HepG2 (cell line): ENCODE measurements around the gene TACC2. TPM values are rescaled to one million over a fixed set of nuclear protein-coding genes. Genes with fewer than 3 reads are reported as not detected.

Experiments used
- ATAC-seq: fragments of 200-7000 bp; cut with Tn5 transposase; 3 replicates; pipeline ENCODE4 v1.9.1; 2020; ENCODE audit warnings: mild to moderate bottlenecking, moderate library complexity
- BruUV-seq: library from RNA; stranded (reverse); fragments of 400-500 nt; replicated peaks from 2 replicates; lab custom pipeline; 2021; lab: Mats Ljungman, UMichigan
- CTCF ChIA-PET: fragments of 300-600 bp; formaldehyde crosslinking; extraction: SDS; loops from one replicate; lab custom pipeline; 2021; ENCODE audit warnings: low total read pairs, inconsistent platforms, low intra/inter-chr PET ratio; lab: Yijun Ruan, JAX
- POLR2A ChIA-PET: fragments of 350-600 bp; sonication (Branson Sonifier 250); formaldehyde crosslinking; loops from one replicate; lab custom pipeline; 2020; ENCODE audit warnings: antibody characterized with exemption, inconsistent platforms; lab: Yijun Ruan, JAX
- DNase-seq: peaks from one replicate; pipeline ENCODE4 v3.0.0-alpha.2; 2015; ENCODE audit warnings: low spot score
- FAIRE-seq: peaks from 3 replicates; lab custom pipeline; 2011; peaks lifted over from hg19 to GRCh38; lab: Jason Lieb, UNC
- H2AFZ ChIP-seq: one replicate; pipeline ENCODE4 v1.6.1; 2011; ENCODE audit warnings: low read length, inconsistent platforms
- H3K27ac ChIP-seq: fragments of 300-600 bp; 3 replicates; pipeline ENCODE4 v1.8.0; 2011; ENCODE audit warnings: mixed run types, mild to moderate bottlenecking, mixed read lengths, low read length, inconsistent platforms; ENCODE audit not compliant: insufficient read depth; ENCODE audit errors: extremely low read length
- H3K27me3 ChIP-seq, 2 experiments: fragments of 200-600 bp in 1 of 2; 2 replicates in 1 of 2; 3 replicates in 1 of 2; pipeline versions ENCODE4 v1.6.0 to v1.8.0; 2011; ENCODE audit warnings: low read length in 2 of 2, mild to moderate bottlenecking in 2 of 2, moderate library complexity in 2 of 2, inconsistent platforms in 1 of 2; ENCODE audit not compliant: insufficient read depth in 2 of 2, control insufficient read depth in 1 of 2
- H3K36me3 ChIP-seq, 2 experiments: fragments of 200-600 bp in 1 of 2; replicated peaks in 1 of 2; 2 replicates in 1 of 2; 3 replicates in 1 of 2; pipeline versions ENCODE4 v1.5.1 to v1.8.0; 2011; ENCODE audit warnings: low read length in 2 of 2, inconsistent platforms in 1 of 2; ENCODE audit not compliant: insufficient read depth in 2 of 2, control insufficient read depth in 1 of 2
- H3K4me1 ChIP-seq: 2 replicates; pipeline ENCODE4 v1.5.1; 2012; ENCODE audit warnings: low read length, inconsistent platforms; ENCODE audit not compliant: insufficient read depth
- H3K4me2 ChIP-seq: 2 replicates; pipeline ENCODE4 v1.6.0; 2011; ENCODE audit warnings: low read depth, low read length, inconsistent platforms
- H3K4me3 ChIP-seq, 3 experiments: fragments of 200-600 bp in 1 of 3; sonication (generic), shearing (Covaris generic) in 1 of 3; replicated peaks in 1 of 3; 2 replicates each; pipeline ENCODE4 v1.5.1; 2011 to 2016; ENCODE audit warnings: low read length in 3 of 3, inconsistent platforms in 2 of 3, low read depth in 2 of 3, mild to moderate bottlenecking in 2 of 3, control low read depth in 1 of 3, mixed read lengths in 1 of 3; ENCODE audit not compliant: insufficient read depth in 1 of 3
- H3K79me2 ChIP-seq: one replicate; pipeline ENCODE4 v1.6.1; 2011; ENCODE audit warnings: low read length, inconsistent platforms; ENCODE audit not compliant: insufficient read depth
- H3K9ac ChIP-seq: 2 replicates; pipeline ENCODE4 v1.6.0; 2011; ENCODE audit warnings: mild to moderate bottlenecking, low read depth, low read length, inconsistent platforms; ENCODE audit not compliant: insufficient read depth
- H3K9me3 ChIP-seq: 2 replicates; pipeline ENCODE4 v1.5.1; 2012; ENCODE audit warnings: mild to moderate bottlenecking, low read length
- H4K20me1 ChIP-seq: 2 replicates; pipeline ENCODE4 v1.6.0; 2011; ENCODE audit warnings: inconsistent platforms, mild to moderate bottlenecking, low read length, moderate library complexity; ENCODE audit not compliant: insufficient read depth
- AKAP8 ChIP-seq: sonication (generic); formaldehyde crosslinking; IDR thresholded peaks from 2 replicates; pipeline ENCODE4 v1.5.1; 2020; ENCODE audit warnings: mild to moderate bottlenecking, missing genetic modification reagents
- CEBPB ChIP-seq: IDR thresholded peaks from 2 replicates; pipeline ENCODE4 v1.6.1; 2011; ENCODE audit warnings: low read depth, low read length, improper control_type of control experiment, borderline replicate concordance
- CEBPG ChIP-seq: IDR thresholded peaks from 2 replicates; pipeline ENCODE4 v1.6.1; 2016
- CENPBD1 ChIP-seq: sonication (generic); formaldehyde crosslinking; IDR thresholded peaks from 2 replicates; pipeline ENCODE4 v1.8.0; 2022; ENCODE audit warnings: missing genetic modification reagents, low read depth, mild to moderate bottlenecking, borderline replicate concordance
- CSRNP1 ChIP-seq: sonication (generic); formaldehyde crosslinking; IDR thresholded peaks from 2 replicates; pipeline ENCODE4 v1.8.1; 2023; ENCODE audit warnings: mild to moderate bottlenecking, missing genetic modification reagents
- MBD4 ChIP-seq: IDR thresholded peaks from 2 replicates; pipeline ENCODE4 v1.6.1; 2012; ENCODE audit warnings: low read length, inconsistent platforms, borderline replicate concordance
- NAIF1 ChIP-seq: sonication (generic); formaldehyde crosslinking; IDR thresholded peaks from 2 replicates; pipeline ENCODE4 v1.5.0; 2020; ENCODE audit warnings: mild to moderate bottlenecking, missing genetic modification reagents, borderline replicate concordance
- REST ChIP-seq, 2 experiments: IDR thresholded peaks; 2 replicates each; pipeline ENCODE4 v1.6.1; 2011 to 2012; ENCODE audit warnings: low read length in 2 of 2, borderline replicate concordance in 1 of 2, low read depth in 1 of 2, mild to moderate bottlenecking in 1 of 2, moderate library complexity in 1 of 2
- ZFP36L1 ChIP-seq: sonication (generic); formaldehyde crosslinking; IDR thresholded peaks from 2 replicates; pipeline ENCODE4 v1.8.0; 2022; ENCODE audit warnings: mild to moderate bottlenecking, missing genetic modification reagents, moderate library complexity
- ZNF124 ChIP-seq: sonication (generic); formaldehyde crosslinking; IDR thresholded peaks from 2 replicates; pipeline ENCODE4 v1.4.0; 2020; ENCODE audit warnings: missing genetic modification reagents
- ZNF510 ChIP-seq: sonication (generic); formaldehyde crosslinking; IDR thresholded peaks from 2 replicates; pipeline ENCODE4 v1.4.0; 2020; ENCODE audit warnings: low read depth, mild to moderate bottlenecking, missing genetic modification reagents
- ZNF552 ChIP-seq: sonication (generic); formaldehyde crosslinking; IDR thresholded peaks from 2 replicates; pipeline ENCODE4 v1.9.0; 2022; ENCODE audit warnings: missing genetic modification reagents, mild to moderate bottlenecking, borderline replicate concordance
- ZNF792 ChIP-seq: IDR thresholded peaks from 2 replicates; pipeline ENCODE4 v1.6.1; 2016
- WGBS: methylation state at CpG from one replicate; pipeline ENCODE4 v1.1.6; 2017; ENCODE audit warnings: low lambda C conversion rate; 5-methylcytosine and 5-hydroxymethylcytosine counted together
- in situ Hi-C: cut with HindIII; loops from 2 replicates; pipeline ENCODE4 v1.10.0; 2017; ENCODE audit warnings: low pct_unique_long_range_greater_than_20kb; ENCODE audit not compliant: extremely low pct_ligation_motif_present
- intact Hi-C: fragments of 100-400 bp; cut with micrococcal nuclease; formaldehyde crosslinking; loops from one replicate; pipeline ENCODE4 v1.10.0; 2022; ENCODE audit not compliant: unreplicated experiment
- polyA plus RNA-seq, 8 experiments: library from polyadenylated mRNA; depleted of rRNA in 3 of 8; stranded (reverse) in 7 of 8; unstranded in 1 of 8; fragments of >200 nt; fragmentation: Illumina TruSeq in 4 of 8; extraction: Trizol in 4 of 8; gene quantifications; 2 replicates each; pipeline versions ENCODE4 v1.2.1 to v1.2.3, GENCODE V29; 2011 to 2016; ENCODE audit warnings: low read depth in 4 of 8, missing spikeins in 1 of 8, mixed read lengths in 1 of 8; ENCODE audit not compliant: insufficient read depth in 1 of 8
- total RNA-seq, 5 experiments: library from RNA; depleted of rRNA; stranded (reverse); fragments of >200 nt; fragmentation: Illumina TruSeq; extraction: Trizol; gene quantifications; 2 replicates each; pipeline ENCODE4 v1.2.3, GENCODE V29; 2016; ENCODE audit warnings: low read depth in 1 of 5

TACC2 gene
- total and polyA plus RNA-seq, 2 of the 13 experiments (the other 11 are each of a cell fraction or from before 2014, with no cell fraction given) = 11.8 to 16.0 TPM

- intact Hi-C loops (no loop called here), in situ Hi-C loops (no loop called here)
- peak; percentile 72 for TF ChIP-seq CEBPB
- TF ChIP-seq CEBPG (CRISPR knock-in tag) = 0 out of 2 replicates have a peak, but pooled peaks have one; percentile 40
- no peak for TF ChIP-seq CSRNP1 (CRISPR knock-in tag)
- no peak for TF ChIP-seq NAIF1 (CRISPR knock-in tag)
- no peak for TF ChIP-seq ZNF552 (CRISPR knock-in tag)
- no peak for TF ChIP-seq ZNF510 (CRISPR knock-in tag)
- no peak for FAIRE-seq
- H3K4me2 ChIP-seq = no peak overlapping the region
- no peaks in the 10 kb centered on the region for H3K79me2 ChIP-seq
- H3K9ac ChIP-seq = no peak overlapping the region
- no peaks in the 10 kb centered on the region for H3K9me3 ChIP-seq
- no TSS peak for BruUV-seq
- POLR2A ChIA-PET = no interaction called here
- 88% methylated on average over 13 of the region's 13 CpGs for WGBS
- no peak overlapping the region for H2AFZ ChIP-seq
- no peak for DNase-seq
- H3K4me3 ChIP-seq = no peak overlapping the region
- H4K20me1 ChIP-seq = no peaks in the 10 kb centered on the region
- H3K27me3 ChIP-seq = no peaks in the 10 kb centered on the region
- peaks cover 27 to 35% of the 10 kb centered on the region in 2 experiments for H3K36me3 ChIP-seq
- H3K27ac ChIP-seq = no peak overlapping the region
- CTCF ChIA-PET = no interaction called here
- ATAC-seq = no peak
- H3K4me1 ChIP-seq = peaks cover 6% of the 10 kb centered on the region; the same call in 1 of the 2 replicates
These were observed 208.8 kb downstream of the TACC2 start for GRCh38 chr10:122197611-122198222.

- no peak overlapping the region for H3K9ac ChIP-seq
- ATAC-seq = no peak
- H2AFZ ChIP-seq = no peak overlapping the region
- no peak for TF ChIP-seq AKAP8 (CRISPR knock-in tag)
- no peak for TF ChIP-seq CENPBD1 (CRISPR knock-in tag)
- TF ChIP-seq ZNF124 (CRISPR knock-in tag) = no peak
- no peak for TF ChIP-seq MBD4
- TF ChIP-seq ZFP36L1 = no peak
- no peak for TF ChIP-seq ZNF792
- no peak for TF ChIP-seq REST (IDR thresholded peaks at IDR 0.05; ENCODE audit: borderline replicate concordance in 1 of 2, low read depth in 1 of 2, low read length in 2 of 2)
These were observed 209.7 kb downstream of the TACC2 start for GRCh38 chr10:122198631-122199030.

More at GRCh38 chr10:122198631-122199030, 209.7 kb downstream of the TACC2 start:
- Histone ChIP-seq H3K4me2 (no peak overlapping the region), H3K4me3 (no peak overlapping the region), H3K27ac (no peak overlapping the region), H3K27me3 (no peaks in the 10 kb centered on the region), H3K36me3 (peaks cover 27 to 34% of the 10 kb centered on the region in 2 experiments), H3K9me3 (no peaks in the 10 kb centered on the region), H3K4me1 (peaks cover 6% of the 10 kb centered on the region; the same call in 1 of the 2 replicates), H3K79me2 (no peaks in the 10 kb centered on the region), H4K20me1 (no peaks in the 10 kb centered on the region)
- ChIA-PET CTCF (no interaction called here), POLR2A (no interaction called here)
- WGBS = 95% methylated on average over 11 of the region's 12 CpGs
- intact Hi-C loops (no loop called here), in situ Hi-C loops (no loop called here)
- DNase-seq (no peak), FAIRE-seq (no peak)
- no TSS peak for BruUV-seq
